Muscle of leg (tissue), 11 donors: ENCODE results near the gene CPD. TPM values are rescaled to one million over a fixed set of nuclear protein-coding genes. Genes with fewer than 3 reads are reported as not detected.
"Not testable (repeated sequence)": the region's sequence is repeated elsewhere in the genome, so short reads cannot be mapped to it uniquely, and the experiment has no call there.

ENCODE experiments used
- DNase-seq: peaks from one replicate; pipeline ENCODE4 v3.0.0; 2013
- H3K27ac ChIP-seq: one replicate; pipeline ENCODE4 v1.5.1; 2013; ENCODE audit warnings: mild to moderate bottlenecking, low read length, control low read depth
- H3K27me3 ChIP-seq: one replicate; pipeline ENCODE4 v1.6.1; 2013; ENCODE audit warnings: low read length; ENCODE audit not compliant: control insufficient read depth, insufficient read depth
- H3K36me3 ChIP-seq: one replicate; pipeline ENCODE4 v1.6.1; 2013; ENCODE audit warnings: low read length; ENCODE audit not compliant: control insufficient read depth, insufficient read depth
- H3K4me1 ChIP-seq: one replicate; pipeline ENCODE4 v1.6.1; 2013; ENCODE audit warnings: low read length; ENCODE audit not compliant: control insufficient read depth, insufficient read depth
- H3K4me3 ChIP-seq: one replicate; pipeline ENCODE4 v1.5.1; 2013; ENCODE audit warnings: low read length, control low read depth
- H3K9me3 ChIP-seq: replicated peaks from 2 replicates; pipeline ENCODE4 v1.6.1; 2013; ENCODE audit warnings: low read depth, low read length; ENCODE audit not compliant: control insufficient read depth
- WGBS: methylation state at CpG from one replicate; pipeline ENCODE4 v1.1.5; 2013; ENCODE audit warnings: missing lambda C conversion rate; ENCODE audit not compliant: insufficient coverage; 5-methylcytosine and 5-hydroxymethylcytosine counted together
- polyA plus RNA-seq, 8 donors: library from polyadenylated mRNA; unstranded; fragments of 120-200 nt; gene quantifications; one replicate each; pipeline versions ENCODE4 v1.2.1 to v1.2.3, GENCODE V29; 2013; ENCODE audit warnings: inconsistent platforms in 1 of 8, low replicate concordance in 1 of 8; ENCODE audit not compliant: insufficient read length in 8 of 8, insufficient read depth in 1 of 8
- total RNA-seq: library from RNA; stranded (reverse); fragments of 120-200 nt; gene quantifications from one replicate; pipeline ENCODE4 v1.2.4, GENCODE V29; 2013

Gene CPD
- total and polyA plus RNA-seq, 9 donors: 16.6 to 36.8 (median 24.4) TPM

DNA sequence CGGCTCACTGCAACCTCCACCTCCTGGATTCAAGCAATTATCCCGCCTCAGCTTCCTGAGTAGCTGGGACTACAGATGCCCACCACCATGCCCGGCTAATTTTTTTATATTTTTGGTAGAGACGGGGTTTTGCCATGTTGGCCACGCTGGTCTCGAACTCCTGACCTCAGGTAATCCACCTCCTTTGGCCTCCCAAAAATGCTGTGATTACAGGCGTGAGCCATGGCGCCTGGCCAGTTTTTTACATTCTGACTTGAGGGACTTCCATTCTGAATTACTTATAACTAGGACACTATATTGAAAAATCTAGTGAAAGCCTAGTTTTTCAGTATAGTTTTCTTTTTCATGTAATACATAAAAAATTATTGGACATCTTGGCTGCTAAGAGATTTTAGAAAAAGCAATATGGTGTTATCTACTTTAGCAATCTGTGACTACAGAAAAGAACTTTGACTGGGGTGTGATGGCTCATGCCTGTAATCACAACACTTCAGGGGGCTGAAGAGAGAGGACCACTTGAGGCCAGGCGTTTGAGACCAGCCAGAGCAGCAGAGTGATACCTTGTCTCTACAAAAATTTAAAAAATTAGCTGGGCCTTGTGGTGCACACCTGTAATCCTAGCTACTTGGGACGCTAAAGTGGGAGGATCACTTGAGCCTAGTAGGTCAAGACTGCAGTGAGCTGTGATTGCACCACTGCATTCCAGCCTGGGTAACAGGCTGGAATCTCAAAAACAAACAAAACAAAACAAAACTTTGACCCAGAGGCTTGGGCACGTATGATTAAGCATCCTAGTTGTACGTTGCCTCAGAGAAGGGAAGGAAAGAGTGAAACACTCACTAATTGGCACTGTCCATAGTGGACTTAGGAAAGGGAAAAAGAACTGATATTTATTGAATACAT is 71.6 kb downstream of the CPD start:
- H3K4me3 ChIP-seq: no peak overlapping the region
- H3K9me3 ChIP-seq: no peaks in the 10 kb centered on the region
- H3K27me3 ChIP-seq: no peaks in the 10 kb centered on the region
- no peak for DNase-seq
- peaks cover 17% of the 10 kb centered on the region for H3K36me3 ChIP-seq
- WGBS: 100% methylated on average over 4 of the region's 12 CpGs
- peaks cover 2% of the 10 kb centered on the region for H3K4me1 ChIP-seq
- H3K27ac ChIP-seq: no peak overlapping the region

DNA sequence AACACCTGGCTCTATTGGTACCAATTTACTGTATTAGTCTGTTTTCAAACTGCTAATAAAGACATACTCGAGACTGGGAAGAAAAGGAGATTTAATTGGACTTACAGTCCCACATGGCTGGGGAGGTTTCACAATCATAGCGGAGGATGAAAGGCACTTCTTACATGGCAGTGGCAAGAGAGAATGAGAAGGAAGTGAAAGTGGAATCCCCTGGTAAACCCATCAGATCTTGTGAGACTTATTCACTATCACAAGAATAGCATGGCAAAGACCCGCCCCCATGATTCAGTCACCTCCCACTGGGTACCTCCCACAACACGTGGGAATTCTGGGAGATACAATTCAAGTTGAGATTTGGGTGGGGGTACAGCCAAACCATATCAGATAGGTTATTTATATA is 75.9 kb downstream of the CPD start:
- WGBS: 100% methylated on average over 1 of the region's 4 CpGs
- H3K4me3 ChIP-seq: no peak overlapping the region
- H3K36me3 ChIP-seq: peaks cover 23% of the 10 kb centered on the region
- DNase-seq: no peak
- H3K9me3 ChIP-seq: no peaks in the 10 kb centered on the region
- no peak overlapping the region for H3K27ac ChIP-seq
- no peaks in the 10 kb centered on the region for H3K4me1 ChIP-seq
- no peaks in the 10 kb centered on the region for H3K27me3 ChIP-seq

DNA sequence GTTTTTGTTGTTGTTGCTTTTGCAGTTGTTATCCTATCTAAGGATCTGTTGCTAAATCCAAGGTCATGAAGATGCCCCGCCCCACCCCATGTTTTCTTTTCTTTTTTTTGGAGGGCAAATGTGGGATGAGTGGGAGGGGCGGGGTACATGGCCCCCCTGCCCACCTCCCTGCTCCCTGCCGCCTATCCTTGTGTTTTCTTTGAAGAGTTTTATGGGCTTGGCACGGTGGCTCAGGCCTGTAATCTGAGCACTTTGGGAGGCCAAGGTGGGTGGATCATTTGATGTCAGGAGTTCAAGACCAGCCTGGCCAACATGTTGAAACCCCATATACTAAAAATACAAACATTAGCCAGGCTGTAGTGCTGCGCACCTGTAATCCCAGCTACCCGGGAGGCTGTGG is 79.6 kb downstream of the CPD start:
- no peaks in the 10 kb centered on the region for H3K27me3 ChIP-seq
- H3K4me1 ChIP-seq: no peaks in the 10 kb centered on the region
- H3K36me3 ChIP-seq: peaks cover 13% of the 10 kb centered on the region
- no peak overlapping the region for H3K27ac ChIP-seq
- WGBS: no CpG with 5 or more reads among the region's 6 CpGs
- H3K9me3 ChIP-seq: no peaks in the 10 kb centered on the region
- DNase-seq: no peak
- H3K4me3 ChIP-seq: no peak overlapping the region

GRCh38 chr17:30458797-30459413 is 80.2 kb downstream of the CPD start:
- not testable (repeated sequence) for DNase-seq, H3K4me3 ChIP-seq, H3K27ac ChIP-seq, H3K9me3 ChIP-seq, H3K4me1 ChIP-seq, H3K27me3 ChIP-seq
- H3K36me3 ChIP-seq: peaks cover 13% of the 10 kb centered on the region
- WGBS: 80% methylated on average over 1 of the region's 5 CpGs

DNA sequence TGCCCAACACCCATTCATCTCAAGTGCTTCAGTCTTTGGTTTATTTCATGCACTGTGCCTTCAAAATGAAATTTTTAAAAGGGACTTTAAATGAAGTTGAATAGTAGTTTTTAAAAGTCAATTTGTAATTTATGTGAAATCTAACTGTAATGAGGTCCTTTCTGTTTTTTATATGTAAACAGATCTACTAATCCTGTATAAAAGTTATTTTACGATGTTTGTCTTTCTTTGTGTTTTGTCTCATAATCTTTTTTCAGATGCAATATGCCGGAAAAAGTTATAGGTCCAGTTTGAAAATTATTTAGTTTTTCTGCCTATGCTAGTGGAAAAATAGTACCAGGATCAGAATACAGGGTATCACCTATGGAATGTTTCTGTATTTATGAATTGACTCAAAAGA is 89.7 kb downstream of the CPD start:
- WGBS: 71% methylated on average over 1 of the region's 2 CpGs
- Histone ChIP-seq H3K9me3 (no peaks in the 10 kb centered on the region), H3K27me3 (peaks cover 2% of the 10 kb centered on the region), H3K27ac (no peak overlapping the region), H3K4me1 (no peaks in the 10 kb centered on the region), H3K36me3 (no peaks in the 10 kb centered on the region), H3K4me3 (no peak overlapping the region)
- no peak for DNase-seq

GRCh38 chr17:30472238-30472890 is 93.6 kb downstream of the CPD start:
- H3K4me3 ChIP-seq: no peak overlapping the region
- WGBS: 60% methylated on average over 1 of the region's 10 CpGs
- H3K36me3 ChIP-seq: no peaks in the 10 kb centered on the region
- no peaks in the 10 kb centered on the region for H3K9me3 ChIP-seq
- H3K27me3 ChIP-seq: peaks cover 2% of the 10 kb centered on the region
- H3K27ac ChIP-seq: no peak overlapping the region
- H3K4me1 ChIP-seq: peaks cover 5% of the 10 kb centered on the region
- peak; percentile 35 for DNase-seq

DNA sequence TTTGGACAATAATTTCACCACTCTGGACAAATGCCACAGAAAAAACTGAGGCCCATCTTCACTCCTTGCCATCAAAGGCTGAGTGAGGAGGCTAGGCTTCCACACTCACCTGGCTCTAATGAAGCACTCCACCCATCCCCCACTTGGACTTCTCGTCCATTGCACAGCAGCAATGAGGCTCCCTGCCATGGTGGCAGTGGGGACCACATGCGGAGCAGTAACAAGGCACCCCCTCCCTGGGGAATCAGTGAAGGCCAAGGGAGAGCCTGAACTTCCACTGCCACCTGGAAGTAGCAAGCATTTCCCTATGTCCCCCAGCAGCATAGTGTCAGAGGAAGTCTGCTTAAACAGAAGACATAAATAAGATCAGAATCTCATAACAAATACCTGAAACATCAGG is 96.5 kb downstream of the CPD start:
- no peaks in the 10 kb centered on the region for H3K9me3 ChIP-seq
- no peak for DNase-seq
- peaks cover 7% of the 10 kb centered on the region for H3K4me1 ChIP-seq
- H3K27ac ChIP-seq: no peak overlapping the region
- H3K4me3 ChIP-seq: no peak overlapping the region
- 73% methylated on average over 2 of the region's 2 CpGs for WGBS
- peaks cover 2% of the 10 kb centered on the region for H3K36me3 ChIP-seq
- H3K27me3 ChIP-seq: peaks cover 2% of the 10 kb centered on the region

- DNase-seq: no peak
- Histone ChIP-seq H3K27me3 (peaks cover 2% of the 10 kb centered on the region), H3K4me1 (peaks cover 7% of the 10 kb centered on the region), H3K36me3 (peaks cover 7% of the 10 kb centered on the region), H3K4me3 (peak overlapping the region; percentile 99), H3K9me3 (no peaks in the 10 kb centered on the region), H3K27ac (peak overlapping the region; percentile 97)
- 24% methylated on average over 6 of the region's 7 CpGs for WGBS
Observed at GRCh38 chr17:30476726-30477082, 98.0 kb downstream of the CPD start.

DNA sequence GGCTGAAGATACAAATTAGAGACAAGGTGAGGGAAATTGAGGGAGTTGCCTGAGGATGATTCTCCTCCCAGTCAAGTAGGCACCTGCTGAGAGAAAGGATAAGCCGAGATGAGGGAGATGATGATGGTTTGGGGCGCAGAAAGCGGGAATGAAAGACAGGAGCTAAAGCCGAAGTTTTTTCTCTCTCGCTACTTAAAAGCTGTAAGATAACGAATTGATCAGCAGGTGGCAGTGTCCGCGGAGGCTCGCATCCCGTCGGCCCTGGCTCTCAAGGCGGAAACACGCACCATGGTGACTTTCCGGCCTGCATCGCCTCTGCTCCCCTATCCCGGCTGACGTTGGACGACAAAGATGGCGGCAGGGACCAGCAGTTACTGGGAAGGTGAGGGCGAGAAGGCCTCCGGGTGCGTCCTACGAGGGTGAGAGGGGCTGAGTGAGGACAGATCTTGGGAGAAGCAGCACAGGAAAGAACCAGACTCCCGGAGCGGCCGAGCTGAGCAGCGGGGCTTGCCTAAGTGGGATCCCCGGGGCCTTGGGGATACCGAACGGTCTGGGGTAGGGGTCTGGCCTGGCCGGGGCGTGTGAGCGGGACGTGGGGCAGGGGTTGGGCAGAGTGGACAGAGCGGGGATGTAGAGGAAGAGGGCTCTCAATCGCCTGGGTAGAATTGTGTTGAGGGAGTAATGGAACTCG is 98.5 kb downstream of the CPD start, which contains the start of gene GOSR1:
Gene GOSR1 (plus strand): TSS at position 326 of the 691 bp plus-strand sequence. CDS start 26 bp downstream, at position 352.
- H3K36me3 ChIP-seq: peaks cover 9% of the 10 kb centered on the region
- peaks cover 2% of the 10 kb centered on the region for H3K27me3 ChIP-seq
- H3K9me3 ChIP-seq: no peaks in the 10 kb centered on the region
- H3K4me1 ChIP-seq: peaks cover 7% of the 10 kb centered on the region
- H3K27ac ChIP-seq: peak within 1 kb of the TSS; percentile 97
- DNase-seq: peak; percentile 98
- under 1% methylated on average over 37 of the region's 37 CpGs for WGBS
- H3K4me3 ChIP-seq: peak within 1 kb of the TSS; percentile 99

DNA sequence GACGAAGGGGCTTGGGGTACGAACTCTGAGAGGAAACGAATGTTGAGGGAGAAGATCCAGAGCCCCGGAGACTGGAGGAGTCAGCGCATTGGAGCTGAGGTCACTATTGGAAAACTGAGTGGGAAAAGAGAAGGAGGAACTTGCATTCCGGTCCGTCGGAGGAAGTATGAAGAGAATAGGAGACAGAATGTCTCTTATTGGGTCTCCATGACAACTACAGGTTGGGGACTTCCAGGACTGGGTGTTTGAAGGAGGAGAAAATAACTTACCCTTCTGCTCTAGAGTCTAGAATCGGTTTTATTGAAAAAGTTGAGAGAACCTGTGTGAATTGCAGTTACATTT is 99.0 kb downstream of the CPD start:
- Histone ChIP-seq H3K27ac (peak overlapping the region; percentile 97), H3K36me3 (peaks cover 9% of the 10 kb centered on the region), H3K4me3 (peak overlapping the region; percentile 99), H3K9me3 (no peaks in the 10 kb centered on the region), H3K4me1 (peaks cover 7% of the 10 kb centered on the region), H3K27me3 (no peaks in the 10 kb centered on the region)
- DNase-seq: peak; percentile 28
- 0% methylated on average over 8 of the region's 9 CpGs for WGBS
